Astrocyte (in vitro differentiated cells and primary cell): ENCODE measurements around the gene SETD4.

Source experiments
- EZH2 ChIP-seq: IDR thresholded peaks from 2 replicates; pipeline ENCODE4 v1.6.1; 2012; ENCODE audit warnings: mild to moderate bottlenecking, low read length, inconsistent platforms; ENCODE audit not compliant: insufficient read depth
- TF ChIP-seq, protein P1 (sequence below): IDR thresholded peaks from 2 replicates; pipeline ENCODE4 v1.5.1; 2011; ENCODE audit warnings: low read depth, mild to moderate bottlenecking, inconsistent platforms, low read length, moderate library complexity; ENCODE audit not compliant: insufficient read depth

DNA sequence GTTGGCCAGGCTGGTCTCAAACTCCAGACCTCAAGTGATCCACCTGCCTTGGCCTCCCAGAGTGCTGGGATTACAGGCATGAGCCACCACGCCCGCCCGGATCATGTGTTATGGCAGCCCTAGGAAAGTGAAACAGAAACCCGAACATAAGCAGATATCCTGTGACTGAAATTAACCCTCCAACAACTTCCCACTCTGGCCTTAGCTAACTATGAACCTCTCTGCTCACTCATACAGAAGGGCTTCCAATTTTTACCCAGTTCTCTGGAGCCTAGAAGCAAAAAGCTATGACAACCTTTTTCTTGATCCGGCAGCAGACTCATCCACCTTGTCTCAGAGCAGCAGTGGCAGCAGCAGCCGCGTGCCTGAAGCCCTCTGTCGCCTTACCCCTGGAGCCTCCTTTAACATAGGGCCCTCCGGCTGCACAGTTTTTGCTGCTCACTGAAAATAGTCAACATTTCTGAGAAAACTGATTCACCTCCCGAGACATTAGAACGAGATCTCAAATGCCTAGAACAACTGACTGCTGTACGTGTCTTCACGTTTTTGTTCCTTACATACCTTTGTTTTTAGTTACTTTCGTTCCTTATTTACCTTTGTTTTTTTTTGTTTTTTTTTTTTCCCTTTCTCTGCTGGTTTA is 18.8 kb upstream of the SETD4 start:
- no peak for TF ChIP-seq EZH2
- TF ChIP-seq, protein P1, sequence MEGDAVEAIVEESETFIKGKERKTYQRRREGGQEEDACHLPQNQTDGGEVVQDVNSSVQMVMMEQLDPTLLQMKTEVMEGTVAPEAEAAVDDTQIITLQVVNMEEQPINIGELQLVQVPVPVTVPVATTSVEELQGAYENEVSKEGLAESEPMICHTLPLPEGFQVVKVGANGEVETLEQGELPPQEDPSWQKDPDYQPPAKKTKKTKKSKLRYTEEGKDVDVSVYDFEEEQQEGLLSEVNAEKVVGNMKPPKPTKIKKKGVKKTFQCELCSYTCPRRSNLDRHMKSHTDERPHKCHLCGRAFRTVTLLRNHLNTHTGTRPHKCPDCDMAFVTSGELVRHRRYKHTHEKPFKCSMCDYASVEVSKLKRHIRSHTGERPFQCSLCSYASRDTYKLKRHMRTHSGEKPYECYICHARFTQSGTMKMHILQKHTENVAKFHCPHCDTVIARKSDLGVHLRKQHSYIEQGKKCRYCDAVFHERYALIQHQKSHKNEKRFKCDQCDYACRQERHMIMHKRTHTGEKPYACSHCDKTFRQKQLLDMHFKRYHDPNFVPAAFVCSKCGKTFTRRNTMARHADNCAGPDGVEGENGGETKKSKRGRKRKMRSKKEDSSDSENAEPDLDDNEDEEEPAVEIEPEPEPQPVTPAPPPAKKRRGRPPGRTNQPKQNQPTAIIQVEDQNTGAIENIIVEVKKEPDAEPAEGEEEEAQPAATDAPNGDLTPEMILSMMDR: no peak
